CD4-positive, alpha-beta memory T cell (primary cell): ENCODE data around the gene PIGR. TPM values are rescaled to one million over a fixed set of nuclear protein-coding genes. Genes with fewer than 3 reads are reported as not detected.
A peak's percentile ranks its signal among the peaks of the same experiment; 100 is the strongest.

ENCODE experiments used
- CTCF ChIA-PET: fragments of 350-600 bp; sonication (Branson Sonifier 250); formaldehyde crosslinking; loops from one replicate; lab custom pipeline; 2021; ENCODE audit warnings: inconsistent platforms; ENCODE audit not compliant: partially characterized antibody; lab: Charles Lee
- POLR2A ChIA-PET: fragments of 350-600 bp; sonication (Branson Sonifier 250); formaldehyde crosslinking; loops from one replicate; lab custom pipeline; 2021; ENCODE audit not compliant: partially characterized antibody; lab: Charles Lee
- DNase-seq, 5 donors: peaks; one replicate each; pipeline versions ENCODE4 v3.0.0 to v3.0.0-alpha.2; 2020 to 2022; ENCODE audit warnings: mixed read lengths in 1 of 5
- H3K27ac ChIP-seq: one replicate; pipeline ENCODE4 v1.7.0; 2013; ENCODE audit warnings: low read depth, low read length
- H3K27me3 ChIP-seq: 2 replicates; pipeline ENCODE4 v1.7.0; 2013; ENCODE audit warnings: mild to moderate bottlenecking, low read length, moderate library complexity; ENCODE audit not compliant: insufficient read depth
- H3K36me3 ChIP-seq: 2 replicates; pipeline ENCODE4 v1.7.0; 2013; ENCODE audit warnings: mild to moderate bottlenecking, low read length, moderate library complexity; ENCODE audit not compliant: insufficient read depth
- H3K4me1 ChIP-seq: 2 replicates; pipeline ENCODE4 v1.7.0; 2013; ENCODE audit warnings: mild to moderate bottlenecking, low read length, moderate library complexity; ENCODE audit not compliant: insufficient read depth
- H3K4me3 ChIP-seq, 2 donors: one replicate each; pipeline ENCODE4 v1.7.0; 2013; ENCODE audit warnings: low read length in 2 of 2, mild to moderate bottlenecking in 1 of 2
- H3K9me3 ChIP-seq, 2 donors: one replicate each; pipeline ENCODE4 v1.7.0; 2013; ENCODE audit warnings: low read length in 2 of 2, control low read depth in 1 of 2; ENCODE audit not compliant: control insufficient read depth in 1 of 2
- H3K27ac Mint-ChIP-seq, 7 donors: one replicate each; pipeline ENCODE4 v1.8.0; 2020 to 2021; ENCODE audit warnings: mixed read lengths in 7 of 7, mild to moderate bottlenecking in 6 of 7, inconsistent platforms in 3 of 7, moderate library complexity in 3 of 7
- H3K27me3 Mint-ChIP-seq, 2 donors: one replicate each; pipeline ENCODE4 v1.8.0; 2020 to 2021; ENCODE audit warnings: mixed read lengths in 2 of 2
- H3K36me3 Mint-ChIP-seq, 2 donors: one replicate each; pipeline ENCODE4 v1.8.0; 2020 to 2021; ENCODE audit warnings: mixed read lengths in 2 of 2, inconsistent platforms in 1 of 2, mild to moderate bottlenecking in 1 of 2
- H3K4me1 Mint-ChIP-seq, 4 donors: one replicate each; pipeline ENCODE4 v1.8.0; 2020 to 2021; ENCODE audit warnings: mixed read lengths in 4 of 4, mild to moderate bottlenecking in 1 of 4
- H3K4me3 Mint-ChIP-seq, 8 donors: one replicate each; pipeline ENCODE4 v1.8.0; 2020 to 2021; ENCODE audit warnings: mixed read lengths in 8 of 8, mild to moderate bottlenecking in 7 of 8, moderate library complexity in 6 of 8, inconsistent platforms in 3 of 8
- H3K9me3 Mint-ChIP-seq, 8 donors: one replicate each; pipeline ENCODE4 v1.8.0; 2020 to 2021; ENCODE audit warnings: mixed read lengths in 8 of 8, mild to moderate bottlenecking in 5 of 8, inconsistent platforms in 3 of 8, moderate library complexity in 1 of 8
- intact Hi-C: fragments of 100-400 bp; cut with micrococcal nuclease; formaldehyde crosslinking; loops from one replicate; pipeline ENCODE4 v1.15.1; 2023
- polyA plus RNA-seq, 2 donors: library from polyadenylated mRNA; unstranded; fragments of 300-500 nt; fragmentation: Illumina TruSeq; gene quantifications; one replicate each; pipeline ENCODE4 v1.2.3, GENCODE V29; 2021
- total RNA-seq, 2 experiments: library from RNA; stranded (reverse); gene quantifications; one replicate each; pipeline ENCODE4 v1.2.3, GENCODE V29; 2021

Gene PIGR
- total and polyA plus RNA-seq, 4 experiments from 2014 or later, result not detected

DNA sequence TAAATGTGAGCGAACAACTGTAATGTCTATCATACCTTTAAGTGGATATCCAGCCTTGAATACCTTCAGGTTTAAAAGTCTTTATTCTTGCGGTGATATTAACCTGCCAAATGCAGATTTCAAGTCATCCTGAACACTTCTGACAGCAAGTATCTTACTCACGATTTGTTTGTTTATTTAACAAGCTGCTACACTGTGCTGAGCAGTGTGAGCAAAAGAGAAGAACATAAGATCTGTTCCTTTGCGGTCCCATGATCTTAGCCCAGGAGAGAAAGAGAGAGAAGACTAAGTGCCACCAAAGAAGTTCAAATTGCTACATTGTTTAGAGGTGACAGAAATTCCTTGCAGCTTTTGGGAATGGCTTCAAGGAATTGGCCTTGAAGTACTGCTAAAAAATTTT is 58.6 kb downstream of the PIGR start:
- no peak overlapping the region for H3K4me3 ChIP-seq
- intact Hi-C loops, result no loop called here
- H3K36me3 Mint-ChIP-seq, result no peaks in the 10 kb centered on the region

DNA sequence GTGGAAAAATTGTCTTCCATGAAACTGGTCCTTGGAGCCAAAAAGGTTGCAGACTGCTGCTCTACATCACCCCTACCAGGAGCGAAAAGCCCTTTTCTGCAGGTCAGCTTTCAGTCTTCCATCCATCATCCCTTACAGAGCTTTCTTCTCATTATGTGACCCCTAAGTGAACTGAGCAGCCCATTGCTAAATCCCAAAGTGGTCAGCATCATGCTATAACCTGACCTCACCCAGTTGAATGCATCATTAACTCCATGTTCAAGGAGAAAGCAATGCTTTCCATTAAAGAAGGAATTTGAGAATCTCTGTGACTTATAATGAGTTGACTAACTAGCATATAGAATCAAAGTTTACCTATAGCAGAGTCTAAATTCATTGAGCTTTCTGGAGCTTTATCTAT is 59.4 kb downstream of the PIGR start:
- Mint-ChIP-seq H3K27ac (peak overlapping the region in 1 of 7 donors; percentile 33), H3K4me3 (no peak overlapping the region), H3K27me3 (peaks cover 5 to 6% of the 10 kb centered on the region in 2 donors), H3K36me3 (no peaks in the 10 kb centered on the region), H3K4me1 (peaks cover 13 to 33% (median 20%) of the 10 kb centered on the region in 4 donors), H3K9me3 (no peaks in the 10 kb centered on the region)
- no peak for DNase-seq
- H3K27me3 ChIP-seq, result no peaks in the 10 kb centered on the region
- H3K4me3 ChIP-seq, result no peak overlapping the region
- POLR2A ChIA-PET, result interaction anchor here (1.2 kb wide), 1 partner anchor 20 kb away, joined by 3 read pairs; no protein-coding TSS in a partner anchor
- intact Hi-C loops, result no loop called here
- H3K36me3 ChIP-seq, result no peaks in the 10 kb centered on the region
- no peak overlapping the region for H3K27ac ChIP-seq
- peaks cover 16% of the 10 kb centered on the region for H3K4me1 ChIP-seq
- CTCF ChIA-PET, result interaction anchor here (0.9 to 3.3 kb wide), 4 partner anchors 15 to 172 kb away, joined by 3 to 11 read pairs (median 4); partner anchors contain the start of gene IL20
- H3K9me3 ChIP-seq, result no peaks in the 10 kb centered on the region

More for the DNA sequence above, 58.6 kb downstream of the PIGR start:
- Histone ChIP-seq H3K4me1 (peaks cover 16% of the 10 kb centered on the region), H3K27ac (no peak overlapping the region), H3K9me3 (no peaks in the 10 kb centered on the region), H3K27me3 (no peaks in the 10 kb centered on the region), H3K36me3 (no peaks in the 10 kb centered on the region)
- no peak for DNase-seq
- Mint-ChIP-seq H3K27ac (no peak overlapping the region), H3K4me3 (no peak overlapping the region), H3K4me1 (peaks cover 13 to 35% (median 21%) of the 10 kb centered on the region in 4 donors), H3K9me3 (no peaks in the 10 kb centered on the region), H3K27me3 (peaks cover 5% of the 10 kb centered on the region in 2 donors)
- ChIA-PET CTCF (interaction anchor here (0.6 to 3.3 kb wide), 5 partner anchors 23 to 79 kb away, joined by 3 to 11 read pairs (median 4); partner anchors contain the start of gene IL20), POLR2A (interaction anchor here (1.0 to 1.2 kb wide), 2 partner anchors 19 to 31 kb away, joined by 3 read pairs; no protein-coding TSS in a partner anchor)

DNA sequence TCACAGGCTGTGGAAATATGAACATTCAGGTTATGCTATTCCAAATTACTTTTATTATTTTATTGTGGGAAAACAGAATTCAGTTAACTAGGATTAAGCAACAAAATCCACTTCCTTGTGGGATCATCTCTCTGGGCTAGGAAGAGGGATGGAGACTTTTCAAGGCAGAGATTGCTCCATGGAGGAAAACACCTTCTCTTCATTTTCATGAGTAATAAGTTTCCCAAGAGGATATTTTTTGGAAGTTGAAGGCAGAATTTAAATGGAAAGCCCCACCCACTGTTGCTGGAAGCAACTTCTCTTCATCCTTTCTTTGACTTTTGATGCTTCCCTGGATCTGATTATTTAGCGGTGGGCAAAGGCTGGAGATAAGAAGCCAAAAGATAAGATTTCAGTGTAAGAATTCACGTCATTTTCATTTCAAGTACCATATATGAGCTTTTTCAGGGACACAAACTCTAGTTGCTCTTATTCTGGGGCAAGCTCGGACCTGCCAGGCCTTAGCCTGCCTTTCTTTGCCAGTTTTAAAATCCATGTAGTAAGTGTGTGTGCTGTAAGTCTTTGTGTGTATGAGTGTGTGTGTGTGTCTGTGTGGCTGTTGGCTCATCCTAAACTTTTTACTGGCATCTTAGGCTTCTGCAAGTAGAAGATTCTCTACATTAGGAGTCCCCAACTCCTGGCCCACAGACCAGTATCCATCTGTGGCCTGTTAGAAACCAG is 60.8 kb downstream of the PIGR start:
- Mint-ChIP-seq H3K27ac (no peak overlapping the region), H3K4me3 (no peak overlapping the region), H3K27me3 (peaks cover 5 to 10% of the 10 kb centered on the region in 2 donors), H3K36me3 (no peaks in the 10 kb centered on the region), H3K9me3 (no peaks in the 10 kb centered on the region), H3K4me1 (peaks cover 6 to 19% (median 11%) of the 10 kb centered on the region in 4 donors)
- intact Hi-C loops, result no loop called here
- H3K4me1 ChIP-seq, result peaks cover 5% of the 10 kb centered on the region
- H3K27ac ChIP-seq, result no peak overlapping the region
- ChIA-PET CTCF (interaction anchor here (0.6 to 3.9 kb wide), 5 partner anchors 12 to 48 kb away, joined by 3 to 14 read pairs (median 11); partner anchors contain the start of gene IL20), POLR2A (interaction anchor here (2.2 kb wide), 1 partner anchor 15 kb away, joined by 7 read pairs; no protein-coding TSS in a partner anchor)
- no peaks in the 10 kb centered on the region for H3K27me3 ChIP-seq
- H3K9me3 ChIP-seq, result no peaks in the 10 kb centered on the region
- DNase-seq, result no peak
- H3K36me3 ChIP-seq, result no peaks in the 10 kb centered on the region
- no peak overlapping the region for H3K4me3 ChIP-seq

DNA sequence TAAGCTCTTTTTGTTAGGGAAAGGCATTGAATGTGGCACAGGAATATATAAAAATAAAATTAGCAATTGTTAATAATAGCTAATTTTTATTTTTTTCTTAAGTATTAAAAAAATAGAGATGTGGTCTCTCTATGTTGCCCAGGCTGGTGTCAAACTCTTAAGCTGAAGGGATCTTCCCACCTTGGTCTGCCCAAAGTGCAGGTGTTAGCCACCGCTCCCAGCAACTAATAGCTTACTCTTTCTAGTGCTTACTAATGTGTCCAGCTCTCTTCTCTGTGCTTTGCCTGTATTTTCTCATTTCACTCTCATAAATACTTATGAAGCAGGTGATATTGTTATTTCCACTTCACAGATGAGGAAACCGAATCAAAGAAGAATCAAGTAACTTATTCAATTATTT is 62.4 kb downstream of the PIGR start:
- Mint-ChIP-seq H3K27ac (peak overlapping the region in 1 of 7 donors; percentile 13), H3K4me1 (peaks cover 2 to 5% (median 3%) of the 10 kb centered on the region in 4 donors), H3K36me3 (peaks cover 0 to 9% of the 10 kb centered on the region in 2 donors), H3K27me3 (peaks cover 4 to 10% of the 10 kb centered on the region in 2 donors), H3K4me3 (no peak overlapping the region), H3K9me3 (peaks cover 0 to 10% (median 6%) of the 10 kb centered on the region in 8 donors)
- intact Hi-C loops, result no loop called here
- no peaks in the 10 kb centered on the region for H3K36me3 ChIP-seq
- no peaks in the 10 kb centered on the region for H3K27me3 ChIP-seq
- ChIA-PET POLR2A (interaction anchor here (1.0 to 2.2 kb wide), 4 partner anchors 9 to 29 kb away, joined by 3 to 7 read pairs (median 4); no protein-coding TSS in a partner anchor), CTCF (interaction anchor here (0.8 to 3.9 kb wide), 7 partner anchors 11 to 98 kb away, joined by 3 to 15 read pairs (median 10); partner anchors contain the start of gene IL20)
- H3K4me3 ChIP-seq, result no peak overlapping the region
- no peaks in the 10 kb centered on the region for H3K9me3 ChIP-seq
- no peak overlapping the region for H3K27ac ChIP-seq
- no peak for DNase-seq
- H3K4me1 ChIP-seq, result no peaks in the 10 kb centered on the region

DNA sequence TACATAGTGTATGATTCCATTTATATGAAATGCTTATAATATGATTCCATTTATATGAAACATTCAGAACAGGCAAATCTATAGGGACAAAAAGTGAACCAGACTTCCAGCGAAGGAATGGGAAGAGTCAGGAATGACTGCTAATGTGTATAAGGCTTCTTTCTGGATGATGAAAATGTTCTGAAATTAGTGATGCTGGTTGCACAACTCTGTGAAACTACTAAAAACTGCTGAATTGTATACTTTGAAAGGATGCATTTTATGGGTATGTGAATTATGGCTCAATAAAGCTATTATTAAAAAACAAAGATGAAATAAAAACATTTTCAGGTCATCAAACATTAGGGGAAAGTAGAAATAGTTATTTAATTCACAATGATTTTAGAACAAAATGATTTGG is 63.1 kb downstream of the PIGR start:
- H3K27ac Mint-ChIP-seq, result no peak overlapping the region
- H3K9me3 Mint-ChIP-seq, result peaks cover 0 to 17% (median 11%) of the 10 kb centered on the region in 8 donors
- Histone ChIP-seq H3K36me3 (no peaks in the 10 kb centered on the region), H3K9me3 (peaks cover 0 to 4% of the 10 kb centered on the region in 2 donors), H3K27me3 (no peaks in the 10 kb centered on the region), H3K4me1 (no peaks in the 10 kb centered on the region), H3K4me3 (no peak overlapping the region), H3K27ac (no peak overlapping the region)
- no peak overlapping the region for H3K4me3 Mint-ChIP-seq
- CTCF ChIA-PET, result interaction anchor here (1.2 to 3.9 kb wide), 4 partner anchors 10 to 29 kb away, joined by 5 to 15 read pairs (median 12); partner anchors contain the start of gene IL20
- no peak for DNase-seq
- peaks cover 0 to 2% (median under 1%) of the 10 kb centered on the region in 4 donors for H3K4me1 Mint-ChIP-seq
- peaks cover 5 to 8% of the 10 kb centered on the region in 2 donors for H3K27me3 Mint-ChIP-seq
- intact Hi-C loops, result no loop called here
- POLR2A ChIA-PET, result interaction anchor here (1.0 to 2.2 kb wide), 4 partner anchors 10 to 29 kb away, joined by 3 to 7 read pairs (median 4); no protein-coding TSS in a partner anchor
- peaks cover 5 to 13% of the 10 kb centered on the region in 2 donors for H3K36me3 Mint-ChIP-seq

DNA sequence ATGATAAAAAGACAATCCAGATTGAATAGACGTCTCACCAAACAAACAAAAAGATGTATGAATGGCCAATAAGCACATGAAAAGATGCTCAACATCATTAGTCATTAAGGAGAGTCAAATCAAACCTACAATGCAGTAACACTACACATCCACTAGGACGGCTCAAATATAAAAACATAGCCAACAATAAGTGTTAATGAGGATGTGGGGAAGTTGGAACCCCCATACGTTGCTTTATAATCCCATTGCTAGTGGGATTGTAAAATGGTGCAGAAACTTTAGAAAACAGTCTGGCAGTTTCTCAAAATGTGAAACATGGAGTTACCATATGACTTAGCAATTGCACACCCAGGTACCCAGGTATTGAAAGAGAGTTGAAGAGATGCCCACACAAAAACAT is 63.7 kb downstream of the PIGR start:
- Mint-ChIP-seq H3K36me3 (peaks cover 5 to 15% of the 10 kb centered on the region in 2 donors), H3K9me3 (peaks cover 0 to 23% (median 16%) of the 10 kb centered on the region in 8 donors), H3K27ac (no peak overlapping the region), H3K4me1 (no peaks in the 10 kb centered on the region), H3K27me3 (peaks cover 5 to 8% of the 10 kb centered on the region in 2 donors), H3K4me3 (no peak overlapping the region)
- no peak overlapping the region for H3K4me3 ChIP-seq
- intact Hi-C loops, result no loop called here
- H3K36me3 ChIP-seq, result no peaks in the 10 kb centered on the region
- peaks cover 0 to 4% of the 10 kb centered on the region in 2 donors for H3K9me3 ChIP-seq
- no peak overlapping the region for H3K27ac ChIP-seq
- CTCF ChIA-PET, result interaction anchor here (1.2 to 3.9 kb wide), 4 partner anchors 9 to 30 kb away, joined by 5 to 15 read pairs (median 12); partner anchors contain the start of gene IL20
- no peak for DNase-seq
- no peaks in the 10 kb centered on the region for H3K4me1 ChIP-seq
- POLR2A ChIA-PET, result no interaction called here
- H3K27me3 ChIP-seq, result no peaks in the 10 kb centered on the region
